A549 (cell line): ENCODE results near the gene NOSIP. TPM values are rescaled to one million over a fixed set of nuclear protein-coding genes. Genes with fewer than 3 reads are reported as not detected.

Experiments used
- ATAC-seq, 2 experiments: fragments of 200-7000 bp in 1 of 2; fragments of >200 bp in 1 of 2; cut with Nextera tagmentation in 1 of 2; cut with Tn5 transposase in 1 of 2; 3 replicates each; pipeline versions ENCODE4 v1.8.0 to v1.9.1; 2018 to 2020; ENCODE audit warnings: mild to moderate bottlenecking in 1 of 2, moderate library complexity in 1 of 2
- CTCF ChIA-PET: fragments of 300-600 bp; sonication (Branson Sonifier 250); formaldehyde crosslinking; extraction: SDS; loops from one replicate; lab custom pipeline; 2021; ENCODE audit warnings: antibody characterized with exemption, inconsistent platforms; lab: Yijun Ruan, JAX
- POLR2A ChIA-PET: fragments of 350-600 bp; formaldehyde crosslinking; extraction: SDS; loops from one replicate; lab custom pipeline; 2021; ENCODE audit warnings: antibody characterized with exemption, inconsistent platforms; lab: Yijun Ruan, JAX
- DNase-seq, 2 experiments: peaks; one replicate each; pipeline versions ENCODE4 v3.0.0 to v3.0.0-alpha.2; 2011 to 2016; ENCODE audit warnings: low read depth in 1 of 2, low spot score in 1 of 2
- FAIRE-seq: peaks from 2 replicates; lab custom pipeline; 2011; peaks lifted over from hg19 to GRCh38; lab: Jason Lieb, UNC
- H3K27ac ChIP-seq, 2 experiments: fragments of >200 bp; sonication (Bioruptor Twin); formaldehyde crosslinking; 3 replicates each; pipeline ENCODE4 v1.5.1; 2016 to 2017
- H3K4me1 ChIP-seq: fragments of >200 bp; sonication (Bioruptor Twin); formaldehyde crosslinking; 3 replicates; pipeline ENCODE4 v1.6.1; 2016
- H3K4me2 ChIP-seq: fragments of >200 bp; sonication (Bioruptor Twin); formaldehyde crosslinking; 3 replicates; pipeline ENCODE4 v1.6.1; 2016
- H3K4me3 ChIP-seq: fragments of >200 bp; sonication (Bioruptor Twin); formaldehyde crosslinking; 3 replicates; pipeline ENCODE4 v1.5.1; 2016
- H3K9me3 ChIP-seq: fragments of >200 bp; sonication (Bioruptor Twin); formaldehyde crosslinking; 3 replicates; pipeline ENCODE4 v1.6.1; 2016
- CBX2 ChIP-seq: fragments of 200-600 bp; sonication (generic); IDR thresholded peaks from 2 replicates; pipeline ENCODE4 v1.6.1; 2016; ENCODE audit warnings: low read depth, mild to moderate bottlenecking, borderline replicate concordance
- CBX8 ChIP-seq: fragments of 200-600 bp; sonication (generic); IDR thresholded peaks from 2 replicates; pipeline ENCODE4 v1.6.1; 2016
- CHD2 ChIP-seq: fragments of 150-350 bp; IDR thresholded peaks from 2 replicates; pipeline ENCODE4 v1.6.1; 2014; ENCODE audit warnings: low read length; ENCODE audit not compliant: partially characterized antibody
- CHD4 ChIP-seq: fragments of 200-600 bp; sonication (generic); IDR thresholded peaks from 2 replicates; pipeline ENCODE4 v1.6.1; 2016; ENCODE audit warnings: antibody characterized with exemption, mild to moderate bottlenecking, borderline replicate concordance
- E2F6 ChIP-seq: IDR thresholded peaks from 2 replicates; pipeline ENCODE4 v1.6.1; 2012; ENCODE audit warnings: low read depth, borderline replicate concordance
- ESRRA ChIP-seq: fragments of 150-350 bp; IDR thresholded peaks from 2 replicates; pipeline ENCODE4 v1.6.1; 2014; ENCODE audit warnings: mild to moderate bottlenecking, low read length, borderline replicate concordance
- FOSL2 ChIP-seq, 2 experiments: fragments of 450-650 bp in 1 of 2; fragments of >200 bp in 1 of 2; sonication (Bioruptor Twin) in 1 of 2; formaldehyde crosslinking; IDR thresholded peaks; 2 replicates each; pipeline versions ENCODE4 v1.5.0 to v1.6.1; 2016 to 2020; ENCODE audit warnings: mild to moderate bottlenecking in 1 of 2, moderate library complexity in 1 of 2
- GATA3 ChIP-seq: IDR thresholded peaks from 2 replicates; pipeline ENCODE4 v1.6.1; 2012; ENCODE audit warnings: borderline replicate concordance
- HDAC2 ChIP-seq: fragments of 200-600 bp; sonication (generic); IDR thresholded peaks from 2 replicates; pipeline ENCODE4 v1.6.1; 2016
- HES2 ChIP-seq: fragments of >200 bp; sonication (Bioruptor Twin); formaldehyde crosslinking; IDR thresholded peaks from 2 replicates; pipeline ENCODE4 v1.6.1; 2016
- HEYL ChIP-seq: fragments of 250-450 bp; sonication (Bioruptor Pico); IDR thresholded peaks from 2 replicates; pipeline ENCODE4 v1.8.0; 2021; ENCODE audit warnings: mild to moderate bottlenecking, moderate library complexity
- HMGXB4 ChIP-seq: fragments of 250-450 bp; sonication (Bioruptor Pico); IDR thresholded peaks from 2 replicates; pipeline ENCODE4 v1.5.0; 2021; ENCODE audit warnings: mild to moderate bottlenecking, moderate library complexity, borderline replicate concordance
- HOXA7 ChIP-seq: fragments of 250-450 bp; sonication (Bioruptor Pico); IDR thresholded peaks from 2 replicates; pipeline ENCODE4 v1.5.0; 2020; ENCODE audit warnings: mild to moderate bottlenecking, moderate library complexity
- HOXB5 ChIP-seq: fragments of 250-450 bp; sonication (Bioruptor Pico); IDR thresholded peaks from 2 replicates; pipeline ENCODE4 v1.5.0; 2020; ENCODE audit warnings: mild to moderate bottlenecking, moderate library complexity
- JUN ChIP-seq, 2 experiments: fragments of >200 bp; sonication (Bioruptor Twin); formaldehyde crosslinking; IDR thresholded peaks; 2 replicates in 1 of 2; 3 replicates in 1 of 2; pipeline ENCODE4 v1.6.1; 2016 to 2017
- JUNB ChIP-seq: fragments of >200 bp; sonication (Bioruptor Twin); formaldehyde crosslinking; IDR thresholded peaks from 2 replicates; pipeline ENCODE4 v1.6.1; 2016
- KDM5A ChIP-seq: fragments of 200-600 bp; sonication (generic); IDR thresholded peaks from 2 replicates; pipeline ENCODE4 v1.6.1; 2016; ENCODE audit warnings: antibody characterized with exemption, mild to moderate bottlenecking
- MAFK ChIP-seq: fragments of 450-650 bp; IDR thresholded peaks from 2 replicates; pipeline ENCODE4 v1.6.1; 2014; ENCODE audit not compliant: partially characterized antibody
- MAX ChIP-seq: IDR thresholded peaks from 2 replicates; pipeline ENCODE4 v1.6.1; 2012
- MAZ ChIP-seq: fragments of 150-350 bp; IDR thresholded peaks from 2 replicates; pipeline ENCODE4 v1.6.1; 2014; ENCODE audit warnings: antibody characterized with exemption, low read depth, low read length, borderline replicate concordance
- MYC ChIP-seq: IDR thresholded peaks from 2 replicates; pipeline ENCODE4 v1.6.1; 2012; ENCODE audit warnings: mild to moderate bottlenecking, inconsistent platforms, low read length, improper control_type of control experiment, borderline replicate concordance
- NFE2L2 ChIP-seq: fragments of 150-350 bp; conservative IDR thresholded peaks from 2 replicates; pipeline ENCODE4 v1.6.1; 2014; ENCODE audit warnings: low read length
- NR3C1 ChIP-seq: fragments of >200 bp; sonication (Bioruptor Twin); formaldehyde crosslinking; IDR thresholded peaks from 3 replicates; pipeline ENCODE4 v1.6.1; 2017
- PBX3 ChIP-seq: IDR thresholded peaks from 2 replicates; pipeline ENCODE4 v1.6.1; 2012
- PHF8 ChIP-seq: fragments of 200-600 bp; sonication (generic); IDR thresholded peaks from 2 replicates; pipeline ENCODE4 v1.6.1; 2016; ENCODE audit warnings: low read depth, mild to moderate bottlenecking, antibody characterized with exemption, moderate library complexity, borderline replicate concordance
- POLR2AphosphoS2 ChIP-seq: conservative IDR thresholded peaks from 2 replicates; pipeline ENCODE4 v1.6.1; 2012; ENCODE audit warnings: low read length, improper control_type of control experiment, inconsistent platforms
- REST ChIP-seq: fragments of 200-600 bp; sonication (generic); IDR thresholded peaks from 2 replicates; pipeline ENCODE4 v1.6.1; 2016; ENCODE audit warnings: antibody characterized with exemption, mild to moderate bottlenecking, moderate library complexity
- TFCP2L1 ChIP-seq: fragments of 250-450 bp; sonication (Bioruptor Pico); IDR thresholded peaks from 2 replicates; pipeline ENCODE4 v1.5.0; 2021; ENCODE audit warnings: mild to moderate bottlenecking
- USF2 ChIP-seq: fragments of 450-650 bp; IDR thresholded peaks from 2 replicates; pipeline ENCODE4 v1.6.1; 2014; ENCODE audit warnings: antibody characterized with exemption
- ZFP36 ChIP-seq: fragments of 450-650 bp; IDR thresholded peaks from 2 replicates; pipeline ENCODE4 v1.6.1; 2014; ENCODE audit warnings: borderline replicate concordance; ENCODE audit not compliant: partially characterized antibody
- WGBS: methylation state at CpG from one replicate; pipeline ENCODE4 v1.1.6; 2017; ENCODE audit errors: missing lambda C conversion rate; 5-methylcytosine and 5-hydroxymethylcytosine counted together
- polyA plus RNA-seq, 4 experiments: library from polyadenylated mRNA; depleted of rRNA in 3 of 4; stranded (reverse); fragments of >200 nt; fragmentation: RNase III in 1 of 4; extraction: RNeasy Plus Mini Kit Qiagen cat#74134 plus additional on column Dnase treatment in 1 of 4; gene quantifications; 2 replicates in 3 of 4; 3 replicates in 1 of 4; pipeline ENCODE4 v1.2.3, GENCODE V29; 2011 to 2017

NOSIP gene
- polyA plus RNA-seq, 2 of the 4 experiments (the other 2 are of a cell fraction), result 49.0 to 101 TPM

GRCh38 chr19:49614096-49614833 lies 33.9 kb upstream of the NOSIP start (continued):
- TF ChIP-seq NR3C1, result no peak
- TF ChIP-seq MAX, result 0 out of 2 replicates have a peak, but pooled peaks have one; percentile 10
- TF ChIP-seq MAZ, result no peak
- TF ChIP-seq MAFK, result no peak
- TF ChIP-seq KDM5A, result no peak
- TF ChIP-seq HEYL (CRISPR knock-in tag), result no peak
- no peak for TF ChIP-seq TFCP2L1

GRCh38 chr19:49613374-49613773 lies 33.0 kb upstream of the NOSIP start:
- ChIA-PET CTCF (interaction anchor here (1.6 to 1.7 kb wide), 3 partner anchors 10 to 59 kb away, joined by 3 to 7 read pairs (median 5); no protein-coding TSS in a partner anchor), POLR2A (interaction anchor here (1.8 kb wide), 1 partner anchor 28 kb away, joined by 5 read pairs; the partner anchor contains the start of gene SCAF1)
- Histone ChIP-seq H3K4me2 (peak overlapping the region; percentile 72), H3K4me1 (peaks cover 34% of the 10 kb centered on the region), H3K4me3 (no peak overlapping the region), H3K9me3 (no peaks in the 10 kb centered on the region), H3K27ac (peak overlapping the region; percentile 65 to 84)
- DNase-seq (peak; percentile 68 to 69), ATAC-seq (peak; percentile 43 to 59), FAIRE-seq (peak; percentile 7)
- 28% methylated on average over 4 of the region's 4 CpGs for whole genome bisulfite sequencing
- TF ChIP-seq HOXB5 (CRISPR knock-in tag) (no peak), HOXA7 (CRISPR knock-in tag) (no peak), CBX8 (no peak), POLR2AphosphoS2 (no peak), E2F6 (no peak), JUNB (no peak), ZFP36 (no peak), FOSL2 (IDR thresholded peaks at IDR 0.05) (no peak), FOSL2 (CRISPR knock-in tag; IDR thresholded peaks at IDR 0.05) (peak; percentile 72), REST (no peak), NFE2L2 (no peak), HDAC2 (no peak), CBX2 (no peak), HMGXB4 (CRISPR knock-in tag) (no peak), CHD2 (no peak), MAX (no peak), HEYL (CRISPR knock-in tag) (no peak), PHF8 (no peak), PBX3 (no peak), GATA3 (no peak), USF2 (peak; percentile 62), CHD4 (no peak), MYC (no peak), MAZ (no peak), JUN (IDR thresholded peaks at IDR 0.05) (no peak), ESRRA (peak; percentile 71; the same call in 1 of the 2 replicates), HES2 (no peak)
